ENCODE measurements around the gene RBBP6.

GRCh38 chr16:24518498-24518897 is 20.9 kb upstream of the RBBP6 start:
- TF ChIP-seq CTCF (IDR thresholded peaks at IDR 0.05; ENCODE audit: insufficient read depth, low read length, poor library complexity, severe bottlenecking), result no peak
- no peak for TF ChIP-seq EZH2phosphoT487 (conservative IDR thresholded peaks at IDR 0.05; ENCODE audit: low read length)
